ENCODE measurements around the gene GPX4. TPM values are rescaled to one million over a fixed set of nuclear protein-coding genes. Genes with fewer than 3 reads are reported as not detected.
A peak's percentile ranks its signal among the peaks of the same experiment; 100 is the strongest.

The GPX4 gene
- total and polyA plus RNA-seq, 2 of the 13 experiments (the other 11 are each of a cell fraction or from before 2014, with no cell fraction given) = 535 to 613 TPM

DNA sequence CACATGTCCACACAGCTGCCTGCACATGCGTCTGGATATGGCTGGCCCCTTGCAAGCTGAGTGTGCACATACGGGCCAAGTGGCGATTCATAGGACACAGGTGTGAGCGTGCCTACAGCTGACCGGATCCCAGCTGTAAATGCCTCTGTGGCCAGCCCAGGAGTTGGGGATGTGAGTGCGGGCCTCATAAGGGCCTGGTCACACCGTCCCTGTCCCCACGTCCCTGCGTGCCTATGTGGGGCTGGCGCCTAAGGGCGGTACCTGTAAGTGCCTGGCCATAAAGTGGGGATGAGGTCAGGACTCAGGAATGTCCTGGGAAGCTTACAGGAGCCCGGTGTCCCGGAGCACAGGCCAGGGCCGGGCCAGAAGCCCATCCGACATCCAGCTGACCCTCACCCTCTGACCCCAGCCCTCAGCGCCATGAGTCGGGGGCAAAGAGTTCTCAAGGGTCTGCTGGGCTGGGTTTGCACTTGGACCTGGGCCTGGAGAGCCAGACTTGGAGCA lies 38.1 kb upstream of the GPX4 start (continued):
- TF ChIP-seq, protein P1, sequence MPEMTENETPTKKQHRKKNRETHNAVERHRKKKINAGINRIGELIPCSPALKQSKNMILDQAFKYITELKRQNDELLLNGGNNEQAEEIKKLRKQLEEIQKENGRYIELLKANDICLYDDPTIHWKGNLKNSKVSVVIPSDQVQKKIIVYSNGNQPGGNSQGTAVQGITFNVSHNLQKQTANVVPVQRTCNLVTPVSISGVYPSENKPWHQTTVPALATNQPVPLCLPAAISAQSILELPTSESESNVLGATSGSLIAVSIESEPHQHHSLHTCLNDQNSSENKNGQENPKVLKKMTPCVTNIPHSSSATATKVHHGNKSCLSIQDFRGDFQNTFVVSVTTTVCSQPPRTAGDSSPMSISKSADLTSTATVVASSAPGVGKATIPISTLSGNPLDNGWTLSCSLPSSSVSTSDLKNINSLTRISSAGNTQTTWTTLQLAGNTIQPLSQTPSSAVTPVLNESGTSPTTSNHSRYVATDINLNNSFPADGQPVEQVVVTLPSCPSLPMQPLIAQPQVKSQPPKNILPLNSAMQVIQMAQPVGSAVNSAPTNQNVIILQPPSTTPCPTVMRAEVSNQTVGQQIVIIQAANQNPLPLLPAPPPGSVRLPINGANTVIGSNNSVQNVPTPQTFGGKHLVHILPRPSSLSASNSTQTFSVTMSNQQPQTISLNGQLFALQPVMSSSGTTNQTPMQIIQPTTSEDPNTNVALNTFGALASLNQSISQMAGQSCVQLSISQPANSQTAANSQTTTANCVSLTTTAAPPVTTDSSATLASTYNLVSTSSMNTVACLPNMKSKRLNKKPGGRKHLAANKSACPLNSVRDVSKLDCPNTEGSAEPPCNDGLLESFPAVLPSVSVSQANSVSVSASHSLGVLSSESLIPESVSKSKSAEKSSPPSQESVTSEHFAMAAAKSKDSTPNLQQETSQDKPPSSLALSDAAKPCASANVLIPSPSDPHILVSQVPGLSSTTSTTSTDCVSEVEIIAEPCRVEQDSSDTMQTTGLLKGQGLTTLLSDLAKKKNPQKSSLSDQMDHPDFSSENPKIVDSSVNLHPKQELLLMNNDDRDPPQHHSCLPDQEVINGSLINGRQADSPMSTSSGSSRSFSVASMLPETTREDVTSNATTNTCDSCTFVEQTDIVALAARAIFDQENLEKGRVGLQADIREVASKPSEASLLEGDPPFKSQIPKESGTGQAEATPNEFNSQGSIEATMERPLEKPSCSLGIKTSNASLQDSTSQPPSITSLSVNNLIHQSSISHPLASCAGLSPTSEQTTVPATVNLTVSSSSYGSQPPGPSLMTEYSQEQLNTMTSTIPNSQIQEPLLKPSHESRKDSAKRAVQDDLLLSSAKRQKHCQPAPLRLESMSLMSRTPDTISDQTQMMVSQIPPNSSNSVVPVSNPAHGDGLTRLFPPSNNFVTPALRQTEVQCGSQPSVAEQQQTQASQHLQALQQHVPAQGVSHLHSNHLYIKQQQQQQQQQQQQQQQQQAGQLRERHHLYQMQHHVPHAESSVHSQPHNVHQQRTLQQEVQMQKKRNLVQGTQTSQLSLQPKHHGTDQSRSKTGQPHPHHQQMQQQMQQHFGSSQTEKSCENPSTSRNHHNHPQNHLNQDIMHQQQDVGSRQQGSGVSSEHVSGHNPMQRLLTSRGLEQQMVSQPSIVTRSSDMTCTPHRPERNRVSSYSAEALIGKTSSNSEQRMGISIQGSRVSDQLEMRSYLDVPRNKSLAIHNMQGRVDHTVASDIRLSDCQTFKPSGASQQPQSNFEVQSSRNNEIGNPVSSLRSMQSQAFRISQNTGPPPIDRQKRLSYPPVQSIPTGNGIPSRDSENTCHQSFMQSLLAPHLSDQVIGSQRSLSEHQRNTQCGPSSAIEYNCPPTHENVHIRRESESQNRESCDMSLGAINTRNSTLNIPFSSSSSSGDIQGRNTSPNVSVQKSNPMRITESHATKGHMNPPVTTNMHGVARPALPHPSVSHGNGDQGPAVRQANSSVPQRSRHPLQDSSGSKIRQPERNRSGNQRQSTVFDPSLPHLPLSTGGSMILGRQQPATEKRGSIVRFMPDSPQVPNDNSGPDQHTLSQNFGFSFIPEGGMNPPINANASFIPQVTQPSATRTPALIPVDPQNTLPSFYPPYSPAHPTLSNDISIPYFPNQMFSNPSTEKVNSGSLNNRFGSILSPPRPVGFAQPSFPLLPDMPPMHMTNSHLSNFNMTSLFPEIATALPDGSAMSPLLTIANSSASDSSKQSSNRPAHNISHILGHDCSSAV (CRISPR knock-in tag; IDR thresholded peaks at IDR 0.05; ENCODE audit: borderline replicate concordance) = no peak
- TF ChIP-seq ZNF496 (CRISPR knock-in tag; IDR thresholded peaks at IDR 0.05; ENCODE audit: insufficient replicate concordance) = no peak
- TF ChIP-seq ZNF670 (CRISPR knock-in tag; IDR thresholded peaks at IDR 0.05; ENCODE audit: borderline replicate concordance) = no peak
- TF ChIP-seq, protein P2, sequence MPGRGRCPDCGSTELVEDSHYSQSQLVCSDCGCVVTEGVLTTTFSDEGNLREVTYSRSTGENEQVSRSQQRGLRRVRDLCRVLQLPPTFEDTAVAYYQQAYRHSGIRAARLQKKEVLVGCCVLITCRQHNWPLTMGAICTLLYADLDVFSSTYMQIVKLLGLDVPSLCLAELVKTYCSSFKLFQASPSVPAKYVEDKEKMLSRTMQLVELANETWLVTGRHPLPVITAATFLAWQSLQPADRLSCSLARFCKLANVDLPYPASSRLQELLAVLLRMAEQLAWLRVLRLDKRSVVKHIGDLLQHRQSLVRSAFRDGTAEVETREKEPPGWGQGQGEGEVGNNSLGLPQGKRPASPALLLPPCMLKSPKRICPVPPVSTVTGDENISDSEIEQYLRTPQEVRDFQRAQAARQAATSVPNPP (CRISPR knock-in tag; IDR thresholded peaks at IDR 0.05) = no peak
- TF ChIP-seq ZNF607 (CRISPR knock-in tag; IDR thresholded peaks at IDR 0.05; ENCODE audit: borderline replicate concordance) = no peak
- TF ChIP-seq HCFC1 (IDR thresholded peaks at IDR 0.05; ENCODE audit: low read depth, low read length) = no peak
- TF ChIP-seq, protein P3, sequence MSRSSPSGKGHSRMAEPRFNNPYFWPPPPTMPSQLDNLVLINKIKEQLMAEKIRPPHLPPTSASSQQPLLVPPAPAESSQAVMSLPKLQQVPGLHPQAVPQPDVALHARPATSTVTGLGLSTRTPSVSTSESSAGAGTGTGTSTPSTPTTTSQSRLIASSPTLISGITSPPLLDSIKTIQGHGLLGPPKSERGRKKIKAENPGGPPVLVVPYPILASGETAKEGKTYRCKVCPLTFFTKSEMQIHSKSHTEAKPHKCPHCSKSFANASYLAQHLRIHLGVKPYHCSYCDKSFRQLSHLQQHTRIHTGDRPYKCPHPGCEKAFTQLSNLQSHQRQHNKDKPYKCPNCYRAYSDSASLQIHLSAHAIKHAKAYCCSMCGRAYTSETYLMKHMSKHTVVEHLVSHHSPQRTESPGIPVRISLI (CRISPR knock-in tag; IDR thresholded peaks at IDR 0.05; ENCODE audit: borderline replicate concordance) = no peak
- TF ChIP-seq THAP11 (CRISPR knock-in tag; IDR thresholded peaks at IDR 0.05) = no peak
- no peak for TF ChIP-seq ZBTB42 (CRISPR knock-in tag; IDR thresholded peaks at IDR 0.05)
- TF ChIP-seq ATF7 (IDR thresholded peaks at IDR 0.05) = no peak
- TF ChIP-seq ATF7 (CRISPR knock-in tag; IDR thresholded peaks at IDR 0.05) = peak; percentile 64; the same call in 1 of the 2 replicates
- no peak for TF ChIP-seq KAT8 (CRISPR knock-in tag; IDR thresholded peaks at IDR 0.05)
- TF ChIP-seq MEIS2 (CRISPR knock-in tag; IDR thresholded peaks at IDR 0.05) = 0 out of 2 replicates have a peak, but pooled peaks have one; percentile 17
- TF ChIP-seq, protein P4, sequence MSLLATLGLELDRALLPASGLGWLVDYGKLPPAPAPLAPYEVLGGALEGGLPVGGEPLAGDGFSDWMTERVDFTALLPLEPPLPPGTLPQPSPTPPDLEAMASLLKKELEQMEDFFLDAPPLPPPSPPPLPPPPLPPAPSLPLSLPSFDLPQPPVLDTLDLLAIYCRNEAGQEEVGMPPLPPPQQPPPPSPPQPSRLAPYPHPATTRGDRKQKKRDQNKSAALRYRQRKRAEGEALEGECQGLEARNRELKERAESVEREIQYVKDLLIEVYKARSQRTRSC (CRISPR knock-in tag; IDR thresholded peaks at IDR 0.05; ENCODE audit: low read depth) = no peak
- no peak for TF ChIP-seq ZNF235 (CRISPR knock-in tag; IDR thresholded peaks at IDR 0.05; ENCODE audit: borderline replicate concordance)
- TF ChIP-seq, protein P5, sequence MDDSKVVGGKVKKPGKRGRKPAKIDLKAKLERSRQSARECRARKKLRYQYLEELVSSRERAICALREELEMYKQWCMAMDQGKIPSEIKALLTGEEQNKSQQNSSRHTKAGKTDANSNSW (CRISPR knock-in tag; IDR thresholded peaks at IDR 0.05; ENCODE audit: borderline replicate concordance) = no peak
- TF ChIP-seq ZNF891 (CRISPR knock-in tag; IDR thresholded peaks at IDR 0.05) = no peak
- no peak for TF ChIP-seq ZNF850 (CRISPR knock-in tag; conservative IDR thresholded peaks at IDR 0.05)
- no peak for TF ChIP-seq AGO2 (optimal IDR thresholded peaks at IDR 0.05; ENCODE audit: low read depth, low read length)
- TF ChIP-seq ZNF816 (CRISPR knock-in tag; IDR thresholded peaks at IDR 0.05; ENCODE audit: borderline replicate concordance) = no peak
